ENCODE measurements around the gene PADI6. TPM values are rescaled to one million over a fixed set of nuclear protein-coding genes. Genes with fewer than 3 reads are reported as not detected.

The PADI6 gene
- total RNA-seq, 1 experiment from 2014 or later = not detected

- H3K27ac ChIP-seq (ENCODE audit: low read depth, low read length) = no peak overlapping the region
- H2AFZ ChIP-seq (ENCODE audit: low read depth, low read length, poor library complexity, severe bottlenecking) = peak overlapping the region; percentile 93
- peak overlapping the region; percentile 33; the same call in 1 of the 2 replicates for H3K4me2 ChIP-seq (ENCODE audit: low read length)
- H3K79me2 ChIP-seq (ENCODE audit: insufficient read depth, low read length) = no peaks in the 10 kb centered on the region
- DNase-seq (ENCODE audit: low read depth, low spot score) = peak; percentile 37
- no peaks in the 10 kb centered on the region for H3K9me2 ChIP-seq (ENCODE audit: insufficient read depth)
- no peaks in the 10 kb centered on the region for H3K36me3 ChIP-seq (ENCODE audit: control insufficient read depth in 1 of 2, insufficient read depth in 2 of 2, low read length in 2 of 2)
- intact Hi-C loops (cut with micrococcal nuclease) = loop anchor here (1.0 kb wide), 2 partner anchors 210 to 277 kb away; no protein-coding TSS in a partner anchor
- H3K4me1 ChIP-seq (ENCODE audit: control insufficient read depth in 1 of 2, insufficient read depth in 2 of 2, low read length in 2 of 2) = peaks cover 4 to 11% of the 10 kb centered on the region in 2 experiments
- H3K9me3 ChIP-seq (ENCODE audit: control insufficient read depth in 1 of 2, insufficient read depth in 1 of 2, low read depth in 1 of 2, low read length in 2 of 2) = no peaks in the 10 kb centered on the region
- RAD21 ChIA-PET (ENCODE audit: low non-redundant PET in 1 of 2, low total read pairs in 2 of 2, uncharacterized antibody in 2 of 2, unreplicated experiment in 2 of 2) = interaction anchor here in 1 of 2 experiments (1.0 kb wide), 1 partner anchor 12 kb away, joined by 3 read pairs; no protein-coding TSS in a partner anchor
- TF ChIP-seq ZFX (IDR thresholded peaks at IDR 0.05) = no peak
- TF ChIP-seq JUND (IDR thresholded peaks at IDR 0.05) = no peak
- TF ChIP-seq POLR2AphosphoS5 (IDR thresholded peaks at IDR 0.05; ENCODE audit: low read depth, low read length) = no peak
- TF ChIP-seq, protein P1, sequence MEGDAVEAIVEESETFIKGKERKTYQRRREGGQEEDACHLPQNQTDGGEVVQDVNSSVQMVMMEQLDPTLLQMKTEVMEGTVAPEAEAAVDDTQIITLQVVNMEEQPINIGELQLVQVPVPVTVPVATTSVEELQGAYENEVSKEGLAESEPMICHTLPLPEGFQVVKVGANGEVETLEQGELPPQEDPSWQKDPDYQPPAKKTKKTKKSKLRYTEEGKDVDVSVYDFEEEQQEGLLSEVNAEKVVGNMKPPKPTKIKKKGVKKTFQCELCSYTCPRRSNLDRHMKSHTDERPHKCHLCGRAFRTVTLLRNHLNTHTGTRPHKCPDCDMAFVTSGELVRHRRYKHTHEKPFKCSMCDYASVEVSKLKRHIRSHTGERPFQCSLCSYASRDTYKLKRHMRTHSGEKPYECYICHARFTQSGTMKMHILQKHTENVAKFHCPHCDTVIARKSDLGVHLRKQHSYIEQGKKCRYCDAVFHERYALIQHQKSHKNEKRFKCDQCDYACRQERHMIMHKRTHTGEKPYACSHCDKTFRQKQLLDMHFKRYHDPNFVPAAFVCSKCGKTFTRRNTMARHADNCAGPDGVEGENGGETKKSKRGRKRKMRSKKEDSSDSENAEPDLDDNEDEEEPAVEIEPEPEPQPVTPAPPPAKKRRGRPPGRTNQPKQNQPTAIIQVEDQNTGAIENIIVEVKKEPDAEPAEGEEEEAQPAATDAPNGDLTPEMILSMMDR (IDR thresholded peaks at IDR 0.05 in 2 of 3, conservative IDR thresholded peaks at IDR 0.05 in 1 of 3; ENCODE audit: borderline replicate concordance in 1 of 3, insufficient read depth in 1 of 3, low read depth in 2 of 3, low read length in 2 of 3) = peak; percentile 85 to 97 (median 89)
- TF ChIP-seq EZH2phosphoT487 (IDR thresholded peaks at IDR 0.05; ENCODE audit: borderline replicate concordance) = no peak
- no peak for TF ChIP-seq ATF3 (IDR thresholded peaks at IDR 0.05)
- peak; percentile 75 for TF ChIP-seq RAD21 (IDR thresholded peaks at IDR 0.05; ENCODE audit: low read depth)
- no peak for TF ChIP-seq SIN3A (IDR thresholded peaks at IDR 0.05; ENCODE audit: low read depth)
- no peak overlapping the region for H3K4me3 ChIP-seq (replicated peaks in 1 of 2; ENCODE audit: low read depth in 1 of 2, low read length in 2 of 2)
- CTCF ChIA-PET = interaction anchor here (0.6 to 2.1 kb wide), 6 partner anchors 14 to 211 kb away, joined by 3 to 12 read pairs (median 3); no protein-coding TSS in a partner anchor
- BruUV-seq (replicated peaks) = no TSS peak
- no peak overlapping the region for H3K9ac ChIP-seq (ENCODE audit: low read length)
- POLR2A ChIA-PET = no interaction called here
- H3K27me3 ChIP-seq (ENCODE audit: insufficient read depth, low read length) = no peaks in the 10 kb centered on the region
- no peaks in the 10 kb centered on the region for H4K20me1 ChIP-seq (ENCODE audit: insufficient read depth)
- ATAC-seq = peak; percentile 95
These were observed 35.9 kb upstream of the PADI6 start for GRCh38 chr1:17335821-17336710.

Measured in HCT116 (cell line).